ENCODE results near the gene LBR.

LBR gene

DNA sequence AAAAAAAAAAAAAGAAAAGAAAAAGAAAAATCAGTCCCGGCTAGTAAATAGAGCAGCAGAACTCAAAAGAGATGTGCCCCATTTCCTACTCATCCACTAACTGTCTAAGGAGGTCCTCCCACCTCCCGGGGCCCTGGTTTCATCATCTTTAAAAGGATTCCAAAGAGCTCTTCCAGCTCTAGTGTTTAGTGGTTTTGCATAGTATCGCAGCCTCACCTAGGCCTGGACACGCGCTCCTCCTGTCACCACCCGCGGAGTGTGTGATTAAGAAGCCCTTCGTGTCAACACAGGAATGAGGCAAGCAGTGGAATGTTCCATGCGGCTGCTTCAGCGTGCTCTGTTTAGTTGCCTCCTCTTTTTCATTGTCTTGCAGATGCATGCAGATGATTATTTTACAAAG, 49.0 kb downstream of the LBR start:
- no peak overlapping the region for H3K4me3 ChIP-seq
- TF ChIP-seq, protein P1, sequence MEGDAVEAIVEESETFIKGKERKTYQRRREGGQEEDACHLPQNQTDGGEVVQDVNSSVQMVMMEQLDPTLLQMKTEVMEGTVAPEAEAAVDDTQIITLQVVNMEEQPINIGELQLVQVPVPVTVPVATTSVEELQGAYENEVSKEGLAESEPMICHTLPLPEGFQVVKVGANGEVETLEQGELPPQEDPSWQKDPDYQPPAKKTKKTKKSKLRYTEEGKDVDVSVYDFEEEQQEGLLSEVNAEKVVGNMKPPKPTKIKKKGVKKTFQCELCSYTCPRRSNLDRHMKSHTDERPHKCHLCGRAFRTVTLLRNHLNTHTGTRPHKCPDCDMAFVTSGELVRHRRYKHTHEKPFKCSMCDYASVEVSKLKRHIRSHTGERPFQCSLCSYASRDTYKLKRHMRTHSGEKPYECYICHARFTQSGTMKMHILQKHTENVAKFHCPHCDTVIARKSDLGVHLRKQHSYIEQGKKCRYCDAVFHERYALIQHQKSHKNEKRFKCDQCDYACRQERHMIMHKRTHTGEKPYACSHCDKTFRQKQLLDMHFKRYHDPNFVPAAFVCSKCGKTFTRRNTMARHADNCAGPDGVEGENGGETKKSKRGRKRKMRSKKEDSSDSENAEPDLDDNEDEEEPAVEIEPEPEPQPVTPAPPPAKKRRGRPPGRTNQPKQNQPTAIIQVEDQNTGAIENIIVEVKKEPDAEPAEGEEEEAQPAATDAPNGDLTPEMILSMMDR (IDR thresholded peaks at IDR 0.05), result no peak
- no peak for DNase-seq (ENCODE audit: low spot score)
- H3K27ac ChIP-seq, result no peak overlapping the region

DNA sequence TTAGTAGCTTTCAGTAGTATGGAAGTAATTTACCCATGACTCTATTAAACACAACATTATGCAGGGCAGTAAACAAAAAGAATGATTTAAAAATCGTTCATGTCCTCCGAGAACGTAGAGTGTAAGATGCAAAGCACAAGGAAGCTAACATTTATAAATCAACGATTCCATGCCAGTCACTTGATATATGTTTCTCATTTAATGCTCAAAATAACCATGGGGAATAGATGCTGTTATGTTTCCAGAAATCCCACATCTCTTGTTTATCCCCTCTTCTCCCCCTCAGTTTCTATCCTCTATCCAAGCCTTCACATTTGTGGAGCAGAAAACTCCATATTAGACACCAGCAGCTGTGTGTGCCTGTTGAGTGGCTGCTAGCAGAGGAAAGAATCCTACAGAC, 52.8 kb downstream of the LBR start:
- Histone ChIP-seq H3K27ac (no peak overlapping the region), H3K4me3 (no peak overlapping the region)
- DNase-seq (ENCODE audit: low spot score), result no peak
- TF ChIP-seq, protein P1 (IDR thresholded peaks at IDR 0.05), result no peak

DNA sequence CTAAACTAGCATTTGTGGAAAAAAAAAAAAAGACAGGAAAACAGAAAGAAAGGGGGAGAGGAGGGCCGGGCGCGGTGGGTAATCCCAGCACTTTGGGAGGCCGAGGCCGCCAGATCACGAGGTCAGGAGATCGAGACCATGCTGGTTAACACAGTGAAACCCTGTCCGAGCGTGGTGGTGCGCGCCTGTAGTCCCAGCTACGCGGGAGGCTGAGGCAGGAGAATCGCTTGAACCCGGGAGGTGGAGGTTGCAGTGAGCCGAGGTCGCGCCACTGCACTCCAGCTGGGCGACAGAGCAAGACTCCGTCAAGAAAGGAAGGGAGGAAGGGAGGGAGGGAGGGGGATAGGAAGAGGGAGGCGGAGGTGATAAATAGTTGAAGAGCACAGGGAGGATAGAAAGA, 54.7 kb downstream of the LBR start:
- DNase-seq (ENCODE audit: low spot score), result no peak
- no peak overlapping the region for H3K4me3 ChIP-seq
- TF ChIP-seq, protein P1 (IDR thresholded peaks at IDR 0.05), result no peak
- H3K27ac ChIP-seq, result no peak overlapping the region

DNA sequence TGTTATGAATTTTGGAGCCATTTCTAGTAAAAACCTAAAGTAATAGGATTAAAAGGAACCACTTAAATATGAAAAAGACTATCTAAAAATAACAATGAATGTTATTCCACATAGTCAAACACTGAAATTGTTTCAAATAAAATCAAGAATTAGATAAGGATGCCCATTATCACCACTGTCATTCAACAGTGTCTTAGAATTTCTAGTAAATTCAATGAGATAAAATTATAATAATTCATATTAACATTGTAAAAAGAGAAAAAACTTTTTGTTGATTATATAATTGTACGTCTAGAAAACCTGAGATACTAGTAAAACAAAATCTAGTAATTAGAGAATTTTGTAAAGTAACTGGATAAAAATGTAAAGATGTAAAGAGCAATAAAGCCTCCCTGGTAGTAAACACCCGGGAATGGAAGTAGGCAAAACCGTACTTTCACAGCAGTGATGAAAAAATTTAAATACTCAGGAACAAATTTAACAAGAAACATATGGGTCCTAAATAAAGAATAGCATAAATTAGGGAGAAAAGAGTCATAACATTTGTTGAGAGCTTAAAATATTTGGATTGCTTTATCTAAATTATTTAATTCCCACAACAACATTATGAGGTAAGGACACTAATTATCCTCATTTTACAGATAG, 56.4 kb downstream of the LBR start:
- Histone ChIP-seq H3K4me3 (no peak overlapping the region), H3K27ac (no peak overlapping the region)
- DNase-seq (ENCODE audit: low spot score), result no peak
- TF ChIP-seq, protein P1 (IDR thresholded peaks at IDR 0.05), result no peak

DNA sequence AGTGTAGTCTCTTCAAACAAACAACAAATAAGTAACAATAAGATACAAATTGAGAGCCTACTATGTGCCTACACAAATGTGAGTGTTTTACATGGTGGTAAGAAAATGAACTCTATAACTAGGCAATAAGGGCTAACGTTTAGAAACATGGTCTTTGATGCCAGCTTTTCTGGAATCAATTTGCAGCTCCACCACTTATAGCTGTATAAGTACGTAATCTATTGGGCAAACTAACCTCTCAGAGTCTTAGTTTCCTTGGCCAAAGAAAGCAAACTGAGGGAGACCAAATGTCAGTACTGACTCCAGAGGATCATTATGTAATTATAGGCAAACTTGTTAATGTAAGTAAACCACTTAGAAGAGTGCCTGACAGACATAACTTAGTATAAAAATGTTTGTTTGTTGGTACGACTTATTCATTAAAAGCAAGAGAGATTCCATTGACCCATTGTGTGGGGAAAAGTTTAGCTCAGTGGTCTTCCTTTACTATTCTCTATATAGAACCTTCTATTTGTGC, 59.7 kb downstream of the LBR start:
- Histone ChIP-seq H3K4me3 (no peak overlapping the region), H3K27ac (no peak overlapping the region)
- TF ChIP-seq, protein P1 (IDR thresholded peaks at IDR 0.05), result no peak
- DNase-seq (ENCODE audit: low spot score), result no peak

DNA sequence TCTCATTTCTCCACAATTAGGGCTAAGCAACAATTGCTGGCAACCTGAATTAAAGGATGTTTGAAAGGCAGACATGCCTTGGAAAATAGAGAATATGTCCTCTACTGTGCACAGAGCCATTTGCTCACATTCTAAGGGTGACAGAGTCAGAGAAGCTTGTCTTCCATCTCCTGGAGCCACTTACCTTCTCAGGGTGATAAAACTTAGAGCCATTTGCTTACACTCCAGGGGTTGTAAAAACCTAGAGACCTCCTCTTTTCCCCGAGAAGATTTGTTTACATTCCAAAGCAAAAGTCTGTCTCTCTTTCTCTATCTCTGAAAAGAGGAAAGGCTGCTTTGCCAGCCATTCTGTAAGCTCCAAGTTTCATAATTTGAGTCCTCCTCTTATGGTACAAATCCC, 61.3 kb downstream of the LBR start:
- TF ChIP-seq, protein P1 (IDR thresholded peaks at IDR 0.05), result no peak
- no peak overlapping the region for H3K27ac ChIP-seq
- no peak overlapping the region for H3K4me3 ChIP-seq
- no peak for DNase-seq (ENCODE audit: low spot score)

DNA sequence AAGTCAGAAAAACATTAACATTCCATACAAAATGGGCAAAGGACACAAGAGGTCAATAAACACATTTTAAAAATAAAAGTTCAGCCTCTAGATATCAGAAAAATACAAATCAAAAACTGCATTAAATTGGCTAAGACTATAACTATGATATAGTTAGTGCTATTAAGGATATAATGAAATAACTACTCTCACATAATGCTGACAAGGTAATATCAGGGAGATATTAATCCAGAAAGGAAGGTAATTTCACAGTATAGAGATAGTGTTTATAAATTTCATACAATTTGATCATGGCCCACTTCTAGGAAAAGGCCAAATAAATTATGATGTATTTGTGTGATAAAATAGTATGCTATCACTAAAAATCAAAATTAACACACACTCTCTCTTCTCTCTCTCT, 61.8 kb downstream of the LBR start:
- no peak overlapping the region for H3K4me3 ChIP-seq
- no peak overlapping the region for H3K27ac ChIP-seq
- DNase-seq (ENCODE audit: low spot score), result no peak
- TF ChIP-seq, protein P1 (IDR thresholded peaks at IDR 0.05), result no peak

Measured in coronary artery (tissue), 2 donors.